Stimulated activated CD8-positive, alpha-beta memory T cell treated with anti-CD3 and anti-CD28 coated beads, Interleukin-7, amount 100 ng/mL, for 1 hour (primary cell): ENCODE measurements around the gene MAML3.

Experiments used
- DNase-seq, 2 donors: peaks; one replicate each; pipeline ENCODE4 v3.0.0-alpha.2; 2020; ENCODE audit warnings: low read depth in 2 of 2

Gene MAML3

DNA sequence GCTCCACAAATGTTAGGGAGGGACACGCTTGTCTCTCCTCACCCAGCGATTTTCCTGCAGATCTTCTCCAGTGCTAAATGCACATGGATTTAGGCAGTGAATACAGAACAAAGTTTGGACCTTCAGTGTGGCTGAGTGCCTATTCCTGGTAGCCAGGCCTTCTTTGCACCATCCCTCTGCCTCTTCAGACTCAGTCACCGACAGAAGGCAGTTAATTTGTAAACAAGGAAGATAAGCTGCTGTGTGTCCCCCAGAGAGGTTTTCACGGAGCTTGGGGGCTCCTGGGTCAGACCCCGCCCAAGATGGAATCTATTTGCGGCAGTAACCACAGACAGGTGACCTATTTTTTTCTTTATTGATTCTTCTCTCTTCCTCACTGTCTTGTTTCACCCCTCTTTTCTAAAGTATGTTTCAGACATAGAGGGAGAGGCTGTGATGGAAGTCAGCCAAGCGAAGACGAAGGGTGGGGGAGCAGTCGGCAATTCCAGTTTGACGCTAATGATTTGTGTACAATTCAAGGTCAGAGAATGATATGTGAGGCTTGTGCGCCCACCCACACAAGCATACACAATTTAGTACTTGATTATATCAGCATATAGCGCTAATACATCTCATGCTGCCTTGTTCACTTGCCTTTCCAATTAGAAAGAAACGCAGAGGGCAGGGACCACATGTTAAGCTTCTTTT is 287.6 kb downstream of the MAML3 start:
- DNase-seq, result no peak

DNA sequence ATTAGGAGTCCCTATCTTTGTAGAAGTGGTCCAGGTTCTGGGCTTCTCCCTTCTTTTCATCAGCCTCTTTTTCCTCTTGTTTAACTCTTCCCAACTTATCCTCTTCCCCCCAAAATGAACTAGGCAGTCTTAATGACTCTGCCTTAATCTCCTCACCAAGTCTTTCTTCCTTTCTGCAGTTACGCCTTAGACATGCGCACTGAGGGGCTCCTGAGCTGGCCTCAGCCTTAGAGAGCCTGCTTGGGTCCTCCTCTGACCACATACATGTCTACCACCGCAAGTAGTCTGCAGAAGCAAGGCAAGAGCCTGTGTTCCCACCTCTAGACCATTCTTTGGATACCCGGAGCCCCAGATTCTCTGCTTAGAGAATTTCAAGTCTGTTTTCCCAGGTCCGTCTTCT is 288.4 kb downstream of the MAML3 start:
- no peak for DNase-seq

DNA sequence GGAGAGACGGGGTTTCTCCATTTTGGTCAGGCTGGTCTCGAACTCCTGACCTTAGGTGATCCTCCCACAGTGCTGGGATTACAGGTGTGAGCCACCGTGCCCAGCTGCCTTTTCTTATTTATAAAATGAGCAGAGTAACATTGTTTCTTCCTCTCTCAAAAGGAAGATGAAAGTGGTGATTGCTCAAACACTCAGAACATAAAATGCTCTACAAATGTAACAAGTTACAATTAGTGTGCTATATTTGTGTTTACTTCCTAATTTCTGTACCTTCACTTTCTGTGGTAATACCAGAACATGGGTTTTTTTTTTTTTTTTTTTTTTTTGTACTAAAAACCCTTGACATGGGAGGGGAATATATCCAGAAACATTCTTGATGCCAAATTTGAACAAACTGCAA is 290.5 kb downstream of the MAML3 start:
- DNase-seq, result no peak

DNA sequence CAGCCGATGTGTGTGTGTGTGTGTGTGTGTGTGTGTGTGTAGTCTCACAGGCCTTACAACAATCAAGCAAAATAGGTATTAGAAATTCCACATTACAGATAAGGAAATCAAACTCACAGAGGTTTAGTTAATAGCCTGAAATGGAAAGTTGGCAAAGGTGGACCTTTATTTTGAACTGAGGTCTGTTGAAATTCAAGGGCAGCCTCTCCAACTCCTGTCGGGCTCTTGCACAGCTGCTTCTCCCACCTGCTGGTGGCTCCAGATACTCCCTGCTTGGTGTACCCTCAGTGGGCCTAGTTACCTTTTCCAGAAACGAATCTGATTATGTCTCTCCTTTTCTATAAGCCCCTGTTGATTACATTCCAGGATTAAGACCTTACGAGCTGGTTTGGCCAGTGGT is 292.5 kb downstream of the MAML3 start:
- no peak for DNase-seq

DNA sequence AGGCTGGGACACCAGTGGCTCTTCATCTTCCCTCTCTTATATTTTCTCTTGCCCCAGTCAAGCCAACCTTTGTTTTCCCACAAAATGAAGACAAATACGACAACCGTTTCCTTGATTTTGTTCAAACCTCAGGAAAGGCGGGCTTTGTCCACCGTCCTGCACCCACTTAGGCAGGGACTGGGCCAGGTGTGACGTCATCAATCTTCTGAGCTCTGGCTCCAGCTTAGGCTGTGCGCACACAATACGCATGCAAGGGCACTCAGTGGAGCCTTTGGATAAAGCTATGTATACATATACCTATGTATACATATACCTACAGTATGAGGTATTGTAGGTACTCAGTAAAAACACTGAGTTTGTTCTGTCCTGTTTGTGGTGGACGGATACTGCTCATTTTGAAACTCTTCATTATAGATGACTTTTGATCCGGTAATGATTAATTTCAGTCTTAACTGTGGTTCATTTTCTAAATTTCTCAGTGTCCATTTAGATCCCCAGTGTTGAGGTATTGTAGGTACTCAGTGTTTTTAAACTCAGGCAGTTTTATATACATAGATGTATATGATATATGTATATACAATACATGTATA is 293.5 kb downstream of the MAML3 start:
- no peak for DNase-seq

DNA sequence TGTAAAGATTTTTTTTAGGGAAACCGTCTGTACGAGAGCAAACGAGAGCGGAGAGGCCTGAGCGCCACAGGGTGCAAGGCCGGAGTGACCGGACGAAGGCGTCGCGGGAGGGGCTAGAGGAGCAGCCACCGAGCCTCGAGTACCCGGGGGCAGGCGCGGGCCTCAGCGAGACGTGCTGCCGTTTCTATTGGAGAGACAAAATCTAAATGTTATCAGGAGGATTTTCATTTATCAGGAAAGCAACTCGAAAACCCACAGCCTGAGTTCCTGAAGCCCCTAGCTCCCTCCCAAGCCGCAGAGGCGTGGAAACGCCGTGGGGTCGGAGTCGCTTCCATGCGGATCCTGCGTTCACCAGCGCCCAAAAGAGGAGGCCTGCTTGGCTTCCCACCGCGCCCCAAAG is 294.1 kb downstream of the MAML3 start:
- DNase-seq, result no peak

DNA sequence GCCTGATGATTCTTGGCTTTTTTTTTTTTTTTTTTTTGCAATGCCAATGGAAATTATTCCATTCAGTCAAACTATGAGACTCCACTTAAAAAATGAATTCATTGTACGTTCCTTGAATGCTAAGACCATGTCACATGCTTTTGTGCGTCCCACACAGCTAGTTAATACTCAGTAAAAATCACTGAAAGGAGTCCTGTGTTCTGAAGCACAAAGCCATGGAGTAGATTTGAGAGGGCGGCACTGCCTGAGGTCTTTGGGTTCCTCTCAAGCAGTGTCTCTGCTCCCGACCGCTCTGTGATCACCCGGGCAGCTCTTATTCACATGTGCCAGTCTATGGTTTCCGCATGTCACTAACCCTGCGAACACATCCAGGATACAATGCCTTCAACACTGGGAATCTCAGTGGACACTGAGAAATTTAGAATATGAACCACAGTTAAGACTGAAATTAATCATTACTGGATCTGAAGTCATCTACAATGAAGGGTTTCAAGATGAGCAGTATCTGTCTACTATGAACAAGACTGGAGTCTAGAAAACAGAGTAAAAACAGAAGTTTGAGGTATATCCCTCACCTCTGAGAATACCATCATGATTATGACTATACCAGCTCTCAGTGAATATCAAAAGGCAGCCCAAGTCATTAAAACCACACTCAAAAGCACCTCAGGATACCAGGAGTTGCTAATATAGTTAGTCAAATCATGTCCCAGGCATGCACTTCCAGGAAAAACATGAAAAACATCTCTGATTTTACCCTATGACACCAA is 295.4 kb downstream of the MAML3 start:
- DNase-seq, result no peak

DNA sequence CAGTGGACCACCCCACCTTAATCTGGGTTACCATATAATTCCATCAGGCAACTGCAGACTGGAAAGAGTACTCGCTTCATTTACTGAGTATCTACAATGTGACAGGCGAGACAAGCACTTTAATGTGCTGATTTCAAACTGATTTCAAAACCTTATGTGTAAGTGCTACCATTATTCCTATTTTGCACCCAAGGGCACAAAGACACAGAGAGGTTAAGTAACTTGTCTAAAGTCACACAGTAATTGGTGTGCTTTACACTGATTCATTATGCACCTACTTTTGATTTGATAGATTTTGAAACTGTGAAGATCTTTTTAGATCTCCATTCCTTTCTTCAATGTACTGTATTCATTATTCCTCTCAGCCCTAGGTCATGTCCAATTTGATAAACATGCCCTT is 296.0 kb downstream of the MAML3 start:
- DNase-seq, result no peak

DNA sequence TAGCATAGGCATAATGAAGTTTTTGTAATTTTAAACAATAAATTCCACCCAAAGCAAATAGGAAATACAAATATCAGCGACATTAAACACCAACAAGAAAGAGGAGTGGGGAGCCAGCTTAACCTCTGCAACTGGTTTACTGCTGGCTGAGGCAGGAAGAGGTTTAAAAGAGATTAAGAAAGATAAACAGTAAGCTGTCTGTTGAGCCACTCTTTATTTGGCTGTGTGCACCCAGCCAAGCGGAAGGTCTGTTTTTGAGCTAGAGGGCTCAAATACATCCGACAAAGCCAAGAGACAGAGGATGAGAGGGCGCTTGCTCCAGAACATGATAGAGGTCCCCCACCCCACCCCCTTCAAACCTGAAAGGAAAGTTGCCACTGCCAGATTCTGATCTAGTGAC is 297.0 kb downstream of the MAML3 start:
- no peak for DNase-seq

DNA sequence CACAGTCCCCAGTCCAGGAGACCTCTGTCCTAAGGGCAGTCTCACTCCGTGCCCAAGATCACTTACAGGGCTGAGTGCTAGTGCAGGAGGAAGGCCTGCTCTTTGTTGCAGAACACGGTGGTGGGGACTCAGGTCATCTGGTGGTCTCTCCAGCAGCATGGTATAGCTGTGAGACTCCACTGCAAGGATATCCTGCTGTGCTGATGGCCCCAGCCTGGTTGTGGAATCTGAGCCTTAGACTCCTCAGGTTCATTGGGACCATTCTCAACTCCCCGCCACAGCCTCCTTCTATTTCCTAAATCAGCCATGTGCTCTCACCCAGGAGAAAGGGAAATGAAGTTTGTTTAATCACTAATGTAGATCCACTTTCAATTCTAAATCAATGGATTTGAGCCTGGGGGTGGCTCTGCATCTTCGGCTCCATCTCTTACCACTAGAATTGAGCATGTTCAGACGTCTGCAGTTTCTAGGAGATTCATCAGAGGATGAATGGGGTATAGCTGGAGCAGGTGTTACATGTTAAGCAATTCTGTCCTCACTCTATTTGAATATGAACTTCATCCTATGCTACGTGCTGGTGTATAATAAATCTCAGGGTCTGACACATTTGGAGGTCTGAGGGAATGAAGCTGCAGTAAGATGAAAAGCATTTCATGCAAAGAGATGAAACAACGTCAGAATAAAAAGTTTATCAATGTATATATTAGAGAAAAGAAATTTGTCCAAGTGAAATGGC is 299.1 kb downstream of the MAML3 start:
- DNase-seq, result no peak

DNA sequence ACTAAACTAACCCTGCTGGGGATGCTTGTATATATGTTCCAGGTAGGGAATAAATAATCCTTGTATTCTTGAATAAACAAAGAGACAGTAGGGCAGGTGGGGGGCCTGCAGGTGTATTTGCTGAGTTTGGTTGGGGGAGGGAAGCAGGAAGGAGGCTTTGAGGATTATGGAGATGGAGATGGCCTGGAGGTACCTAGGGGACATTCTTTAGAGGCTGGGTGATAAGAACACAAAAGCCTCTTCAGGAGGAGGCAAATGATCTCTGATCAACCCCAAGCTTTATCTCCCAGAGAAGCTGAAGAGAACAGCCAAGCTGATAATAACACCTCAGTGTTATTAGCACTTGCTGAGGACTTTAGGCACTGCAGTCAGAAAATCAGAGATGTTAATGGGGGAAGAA is 300.7 kb downstream of the MAML3 start:
- no peak for DNase-seq

DNA sequence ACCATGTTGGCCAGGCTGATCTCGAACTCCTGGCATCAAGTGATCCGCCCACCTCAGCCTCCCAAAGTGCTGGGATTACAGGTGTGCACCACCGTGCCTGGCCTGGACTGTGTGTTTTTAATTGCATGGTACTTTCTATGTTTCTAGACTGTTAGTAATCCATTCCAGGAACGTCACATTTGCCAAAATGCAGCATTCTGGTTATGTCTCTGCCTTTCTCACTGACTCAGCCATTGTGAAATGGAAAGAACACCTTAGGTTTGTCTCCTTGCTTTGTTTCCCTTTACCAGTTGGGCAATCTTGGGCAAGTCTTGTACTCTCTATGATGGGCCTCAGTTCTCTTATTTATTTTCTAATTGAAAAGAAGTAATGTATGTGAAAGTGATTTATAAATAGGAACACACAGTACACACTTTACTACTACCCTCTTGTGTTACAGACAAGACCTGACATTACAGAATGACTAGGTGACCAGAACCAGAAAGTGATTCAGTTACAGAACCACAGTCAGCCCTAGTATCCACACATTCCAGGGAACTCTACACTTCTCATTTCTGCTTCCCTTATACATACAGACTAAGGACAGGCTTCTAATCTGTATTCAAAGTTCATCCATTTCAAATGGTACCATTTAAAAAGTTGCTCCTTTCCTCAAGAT is 301.2 kb downstream of the MAML3 start:
- no peak for DNase-seq

DNA sequence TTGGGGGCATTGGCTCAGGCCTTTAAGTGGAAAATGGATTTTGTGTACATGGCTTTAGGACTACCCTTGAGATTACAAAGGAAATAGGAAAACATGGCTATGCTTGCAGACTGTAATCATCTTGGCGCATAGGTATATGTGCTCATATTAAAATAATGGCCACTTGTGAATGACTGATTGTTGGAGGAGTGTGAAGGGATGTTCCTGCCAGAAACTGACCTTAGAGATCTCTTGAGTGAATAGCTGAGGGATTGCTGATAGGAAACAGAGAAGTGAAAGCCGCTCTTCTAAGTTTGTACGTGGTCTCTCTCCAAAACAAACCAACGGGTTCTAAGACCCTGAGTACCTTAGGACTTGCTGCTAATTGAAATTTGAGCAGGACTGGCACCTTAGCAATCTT is 302.3 kb downstream of the MAML3 start:
- DNase-seq, result no peak

DNA sequence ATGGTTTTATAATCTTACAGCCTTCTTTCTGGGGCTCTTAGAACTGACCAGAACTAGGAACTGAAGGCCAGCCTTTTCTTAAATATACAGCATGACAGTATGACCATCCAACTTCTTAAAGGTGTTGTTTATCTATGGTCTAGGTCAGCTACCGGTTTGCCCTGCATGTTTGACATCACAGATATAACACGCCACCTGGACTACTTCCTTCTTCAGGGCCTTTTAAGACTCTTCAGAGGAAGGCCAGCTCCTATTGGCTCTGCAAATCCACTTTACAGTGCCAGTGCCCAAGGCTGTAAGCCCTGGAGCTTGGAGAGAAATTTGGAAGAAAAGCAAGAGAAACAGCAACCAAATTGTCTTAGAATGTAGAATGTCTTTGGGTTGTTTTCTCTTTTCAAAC is 302.9 kb downstream of the MAML3 start:
- DNase-seq, result no peak

DNA sequence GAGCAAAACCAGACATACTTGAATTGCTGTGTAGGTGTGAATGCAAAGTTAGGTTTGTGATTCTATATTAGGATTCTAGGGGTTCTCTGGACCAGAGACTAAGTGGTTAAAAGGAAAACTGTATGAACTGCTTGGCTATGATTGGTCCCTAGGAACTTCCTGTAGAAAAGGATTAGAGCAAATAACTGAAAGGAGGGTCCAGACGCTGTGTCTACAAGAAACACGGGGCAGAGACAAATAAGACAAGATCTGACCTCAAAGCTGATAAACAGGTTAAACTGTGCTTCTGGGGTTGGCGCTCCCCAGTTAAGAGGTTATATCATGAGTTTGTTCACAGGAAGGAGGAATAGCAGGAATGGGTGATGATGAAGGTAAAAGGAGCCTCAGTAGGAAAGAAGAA is 304.8 kb downstream of the MAML3 start:
- no peak for DNase-seq

DNA sequence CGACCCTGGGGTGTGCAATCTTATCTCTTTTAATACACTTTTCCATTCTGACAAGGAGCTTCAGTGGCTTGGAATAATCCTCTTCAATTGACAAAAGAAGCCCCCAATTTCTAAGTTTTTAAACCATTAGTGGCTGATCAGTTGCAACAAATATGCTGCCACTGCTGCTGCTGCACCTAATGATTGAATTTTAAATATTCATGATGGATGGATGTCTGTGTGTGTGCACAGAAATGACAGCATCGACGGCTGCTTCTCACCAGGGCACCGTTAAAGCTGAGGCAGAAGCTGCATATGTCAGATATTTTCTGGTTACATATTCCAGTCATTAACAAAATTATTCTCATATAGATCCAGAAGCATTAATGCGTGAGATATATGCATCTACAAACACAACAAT is 306.0 kb downstream of the MAML3 start:
- DNase-seq, result no peak

DNA sequence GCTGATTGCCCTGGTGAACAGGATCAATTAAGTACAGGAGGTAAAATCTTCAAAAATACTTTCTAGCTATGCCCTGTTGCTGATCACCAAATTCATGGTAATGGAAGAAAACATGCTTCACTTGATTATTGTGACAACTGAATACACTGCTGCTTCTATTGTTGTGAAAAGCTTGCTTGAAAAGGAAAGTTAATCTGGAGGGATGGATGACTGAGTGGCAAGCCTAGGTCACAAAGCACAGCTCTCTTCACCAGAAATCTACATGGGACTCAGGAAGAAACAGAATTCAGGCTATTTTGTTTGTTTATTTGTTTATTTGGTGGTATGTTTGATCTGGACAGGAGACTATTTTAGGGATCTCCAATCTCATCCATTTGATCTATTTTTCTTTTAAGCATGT is 306.4 kb downstream of the MAML3 start:
- DNase-seq, result no peak

DNA sequence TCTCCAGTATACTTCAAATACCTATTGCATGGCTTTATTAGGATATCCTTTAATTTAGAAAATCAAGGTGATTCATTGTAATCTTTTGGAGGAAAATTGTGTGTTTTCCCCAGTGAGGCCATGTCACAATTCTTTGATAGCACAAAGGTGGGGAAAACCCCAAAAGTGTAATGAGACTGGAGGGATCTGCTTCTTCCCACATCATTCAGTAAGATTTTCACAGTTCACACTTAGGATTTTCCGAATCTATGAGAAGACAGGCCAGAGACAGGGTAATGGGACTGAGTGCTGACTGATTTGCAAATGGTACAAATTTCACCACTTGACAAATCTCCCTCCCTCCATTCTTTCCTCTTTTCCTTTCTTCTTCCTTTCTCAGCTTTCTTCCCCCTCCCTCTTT is 307.2 kb downstream of the MAML3 start:
- no peak for DNase-seq

DNA sequence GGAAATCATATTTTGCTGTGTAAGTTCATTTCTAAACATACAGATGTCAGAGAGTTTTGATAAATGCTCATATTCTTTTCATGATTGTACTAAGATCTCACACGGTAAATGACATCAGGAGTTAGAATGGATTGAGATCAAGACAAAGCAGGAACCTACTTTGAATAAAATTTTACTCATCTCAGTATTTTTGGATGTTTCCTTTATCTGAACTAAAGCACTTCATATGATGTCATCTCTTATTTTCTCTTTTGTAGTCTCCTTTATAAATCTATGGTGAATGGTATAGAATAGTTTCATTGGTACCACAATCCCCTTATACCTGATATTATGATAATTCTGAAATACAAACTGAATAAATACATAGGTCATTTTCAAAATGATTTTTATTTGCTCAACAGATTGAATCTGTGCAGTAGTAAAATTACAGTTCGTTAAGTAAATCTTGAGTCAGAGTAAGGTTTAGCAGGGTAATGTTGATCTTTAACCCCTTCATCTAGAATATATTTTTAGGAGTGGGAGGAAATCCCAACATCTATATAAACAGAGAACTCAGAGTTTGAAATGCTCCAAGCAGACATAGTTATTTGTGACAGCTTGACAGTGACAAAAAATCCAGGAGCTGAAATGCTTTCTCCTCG is 308.4 kb downstream of the MAML3 start:
- DNase-seq, result no peak

DNA sequence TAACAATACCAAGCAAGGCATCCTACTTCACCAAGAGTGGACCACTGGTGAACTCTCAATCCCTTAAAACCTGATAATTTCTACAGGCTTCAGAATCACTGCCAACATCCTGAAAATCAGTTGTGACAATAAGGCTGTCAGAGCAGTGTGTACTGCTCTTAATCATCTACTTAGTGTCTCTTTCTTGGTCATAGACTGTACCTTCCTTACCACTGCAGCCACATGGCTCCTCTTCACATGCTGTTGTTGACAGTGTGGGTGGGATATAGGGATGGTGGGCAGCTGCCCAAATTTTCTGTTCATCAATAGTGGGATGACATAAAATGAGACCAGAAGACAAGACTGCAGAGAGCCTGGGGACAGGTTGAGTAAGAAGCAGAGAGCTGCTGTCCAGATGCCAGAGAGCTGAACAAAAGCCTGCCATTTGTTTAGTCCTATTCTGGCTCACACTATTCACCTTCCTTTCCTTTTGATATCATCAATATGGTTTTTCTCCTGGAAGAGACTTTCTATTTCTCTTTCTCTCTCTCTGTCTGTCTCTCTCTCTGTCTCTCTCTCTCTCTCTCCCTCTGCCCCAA is 309.4 kb downstream of the MAML3 start:
- no peak for DNase-seq

DNA sequence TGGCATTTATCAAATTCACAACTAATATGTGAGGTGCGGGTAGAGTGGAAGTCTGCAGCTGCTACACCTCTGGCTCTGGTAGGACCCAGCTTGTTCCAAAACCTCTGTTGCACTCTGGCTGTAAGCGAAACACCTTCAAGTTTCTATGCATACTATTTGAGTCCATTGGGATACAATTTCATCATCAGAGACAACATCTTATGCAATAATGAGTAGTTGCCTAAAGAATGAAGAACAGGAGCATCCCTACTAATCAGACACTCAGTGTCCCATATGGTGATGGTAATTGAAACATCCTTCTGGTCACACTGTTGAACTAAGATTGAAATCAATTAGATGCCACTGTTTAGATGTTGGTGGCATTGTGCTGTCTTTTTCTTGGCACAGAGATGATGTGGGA is 309.9 kb downstream of the MAML3 start:
- no peak for DNase-seq
